AG04450 (cell line): ENCODE data around the gene PLCXD1. TPM values are rescaled to one million over a fixed set of nuclear protein-coding genes. Genes with fewer than 3 reads are reported as not detected.
"Not testable (repeated sequence)": the region's sequence is repeated elsewhere in the genome, so short reads cannot be mapped to it uniquely, and the experiment has no call there.

ENCODE experiments used
- CTCF ChIA-PET: fragments of 300-600, 350-600 bp; formaldehyde crosslinking; extraction: SDS; loops from one replicate; lab custom pipeline; 2022; ENCODE audit warnings: antibody characterized with exemption, inconsistent platforms; lab: Charles Lee
- POLR2A ChIA-PET: fragments of 350-600 bp; formaldehyde crosslinking; extraction: SDS; loops from one replicate; lab custom pipeline; 2021; ENCODE audit warnings: antibody characterized with exemption, inconsistent platforms; lab: Yijun Ruan, JAX
- DNase-seq: peaks from one replicate; pipeline ENCODE4 v3.0.0-alpha.2; 2011; ENCODE audit warnings: low read depth, low spot score
- H3K27ac ChIP-seq: one replicate; pipeline ENCODE4 v1.5.1; 2012; ENCODE audit warnings: low read depth, low read length, control low read depth
- H3K27me3 ChIP-seq: one replicate; pipeline ENCODE4 v1.6.0; 2012; ENCODE audit warnings: low read length; ENCODE audit not compliant: control insufficient read depth, insufficient read depth
- H3K4me3 ChIP-seq: 2 replicates; pipeline ENCODE4 v1.5.1; 2011; ENCODE audit warnings: mild to moderate bottlenecking, low read depth, low read length, control low read depth
- H3K9me3 ChIP-seq: 2 replicates; pipeline ENCODE4 v1.5.1; 2012; ENCODE audit warnings: low read length; ENCODE audit not compliant: control insufficient read depth, insufficient read depth
- polyA plus RNA-seq: library from polyadenylated mRNA; depleted of rRNA; stranded (reverse); fragments of >200 nt; gene quantifications from 2 replicates; pipeline ENCODE4 v1.2.3, GENCODE V29; 2011
- TF ChIP-seq, protein P1 (sequence below): IDR thresholded peaks from 2 replicates; pipeline ENCODE4 v1.5.1; 2011; ENCODE audit warnings: low read depth, low read length, control low read depth, inconsistent platforms

Gene PLCXD1
- polyA plus RNA-seq, 1 experiment, result 9.0 TPM

- ChIA-PET POLR2A (no interaction called here), CTCF (no interaction called here)
- Histone ChIP-seq H3K4me3 (no peak overlapping the region), H3K9me3 (peaks cover 30% of the 10 kb centered on the region), H3K27ac (no peak overlapping the region), H3K27me3 (no peaks in the 10 kb centered on the region)
- DNase-seq, result no peak
- TF ChIP-seq, protein P1, sequence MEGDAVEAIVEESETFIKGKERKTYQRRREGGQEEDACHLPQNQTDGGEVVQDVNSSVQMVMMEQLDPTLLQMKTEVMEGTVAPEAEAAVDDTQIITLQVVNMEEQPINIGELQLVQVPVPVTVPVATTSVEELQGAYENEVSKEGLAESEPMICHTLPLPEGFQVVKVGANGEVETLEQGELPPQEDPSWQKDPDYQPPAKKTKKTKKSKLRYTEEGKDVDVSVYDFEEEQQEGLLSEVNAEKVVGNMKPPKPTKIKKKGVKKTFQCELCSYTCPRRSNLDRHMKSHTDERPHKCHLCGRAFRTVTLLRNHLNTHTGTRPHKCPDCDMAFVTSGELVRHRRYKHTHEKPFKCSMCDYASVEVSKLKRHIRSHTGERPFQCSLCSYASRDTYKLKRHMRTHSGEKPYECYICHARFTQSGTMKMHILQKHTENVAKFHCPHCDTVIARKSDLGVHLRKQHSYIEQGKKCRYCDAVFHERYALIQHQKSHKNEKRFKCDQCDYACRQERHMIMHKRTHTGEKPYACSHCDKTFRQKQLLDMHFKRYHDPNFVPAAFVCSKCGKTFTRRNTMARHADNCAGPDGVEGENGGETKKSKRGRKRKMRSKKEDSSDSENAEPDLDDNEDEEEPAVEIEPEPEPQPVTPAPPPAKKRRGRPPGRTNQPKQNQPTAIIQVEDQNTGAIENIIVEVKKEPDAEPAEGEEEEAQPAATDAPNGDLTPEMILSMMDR, result no peak
Measured at GRCh38 chrX:295136-295535, 14.0 kb downstream of the PLCXD1 start.

DNA sequence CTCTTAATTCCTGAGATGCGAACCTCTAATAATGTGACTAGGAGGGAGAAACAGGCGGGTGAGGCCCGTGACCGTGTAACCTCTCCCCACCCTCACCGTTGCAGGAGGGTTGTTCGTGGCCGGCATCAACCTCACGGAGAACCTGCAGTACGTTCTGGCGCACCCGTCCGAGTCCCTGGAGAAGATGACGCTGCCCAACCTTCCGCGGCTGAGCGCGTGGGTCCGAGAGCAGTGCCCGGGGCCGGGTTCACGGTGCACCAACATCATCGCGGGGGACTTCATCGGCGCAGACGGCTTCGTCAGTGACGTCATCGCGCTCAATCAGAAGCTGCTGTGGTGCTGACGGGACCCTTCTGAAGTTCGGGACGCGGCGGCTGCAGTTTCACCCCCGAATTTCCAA is 17.8 kb downstream of the PLCXD1 start:
- H3K27me3 ChIP-seq, result no peaks in the 10 kb centered on the region
- no peak overlapping the region for H3K27ac ChIP-seq
- ChIA-PET POLR2A (no interaction called here), CTCF (no interaction called here)
- DNase-seq, result no peak
- TF ChIP-seq, protein P1, result no peak
- H3K4me3 ChIP-seq, result no peak overlapping the region
- H3K9me3 ChIP-seq, result peaks cover 29% of the 10 kb centered on the region

DNA sequence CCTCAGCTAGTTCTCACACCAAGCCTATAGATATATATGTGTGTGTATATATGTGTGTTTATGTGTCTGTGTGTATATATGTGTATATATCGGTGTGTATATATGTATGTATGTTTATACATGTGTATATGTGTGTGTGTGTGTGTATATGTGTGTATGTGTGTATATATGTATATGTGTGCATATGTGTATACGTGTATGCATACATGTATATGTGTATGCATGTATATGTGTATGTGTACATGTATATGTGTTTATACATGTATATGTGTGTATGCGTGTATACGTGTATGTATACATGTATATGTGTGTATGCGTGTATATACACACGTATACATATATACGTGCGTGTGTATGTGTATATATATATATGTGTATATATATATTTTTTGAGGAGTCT is 19.2 kb downstream of the PLCXD1 start:
- H3K27ac ChIP-seq, result no peak overlapping the region
- ChIA-PET CTCF (no interaction called here), POLR2A (no interaction called here)
- H3K9me3 ChIP-seq, result peaks cover 32% of the 10 kb centered on the region
- no peak overlapping the region for H3K4me3 ChIP-seq
- DNase-seq, result no peak
- H3K27me3 ChIP-seq, result no peaks in the 10 kb centered on the region
- TF ChIP-seq, protein P1, result no peak

DNA sequence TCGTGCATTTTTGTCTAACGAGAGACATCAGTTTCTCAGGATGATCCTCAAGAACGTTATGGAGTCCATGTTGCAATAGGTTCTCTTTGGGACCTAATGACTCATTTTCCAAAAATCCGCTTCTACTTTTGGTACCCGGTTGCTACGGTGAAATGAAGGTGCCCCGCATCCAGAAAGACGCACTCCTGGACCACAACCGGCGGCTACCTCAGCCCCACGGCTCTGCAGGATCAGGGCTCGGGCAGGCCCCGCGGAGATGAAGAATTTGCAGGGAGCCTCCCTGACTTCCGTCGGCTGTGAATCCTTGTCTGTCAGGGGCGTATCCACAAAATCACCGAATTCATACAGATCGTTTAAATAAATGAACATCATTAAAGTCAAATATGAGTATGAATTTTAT is 21.8 kb downstream of the PLCXD1 start:
- DNase-seq, result no peak
- ChIA-PET CTCF (no interaction called here), POLR2A (no interaction called here)
- Histone ChIP-seq H3K4me3 (no peak overlapping the region), H3K9me3 (peaks cover 30% of the 10 kb centered on the region), H3K27me3 (no peaks in the 10 kb centered on the region), H3K27ac (no peak overlapping the region)
- TF ChIP-seq, protein P1, result no peak

- peaks cover 26% of the 10 kb centered on the region for H3K9me3 ChIP-seq
- CTCF ChIA-PET, H3K27ac ChIP-seq, POLR2A ChIA-PET, H3K27me3 ChIP-seq, H3K4me3 ChIP-seq, DNase-seq: not testable (repeated sequence)
Measured at GRCh38 chrX:305781-306613, 24.8 kb downstream of the PLCXD1 start.

- POLR2A ChIA-PET, result not testable (repeated sequence)
Measured at GRCh38 chrX:306614-307251, 25.6 kb downstream of the PLCXD1 start.

More at GRCh38 chrX:306614-307251, 25.6 kb downstream of the PLCXD1 start:
- H3K4me3 ChIP-seq, DNase-seq, H3K27ac ChIP-seq, CTCF ChIA-PET, H3K27me3 ChIP-seq: not testable (repeated sequence)
- H3K9me3 ChIP-seq, result peaks cover 25% of the 10 kb centered on the region
